Left renal cortex interstitium (tissue), 4 donors: ENCODE results near the gene ZNF829. TPM values are rescaled to one million over a fixed set of nuclear protein-coding genes. Genes with fewer than 3 reads are reported as not detected.
A peak's percentile ranks its signal among the peaks of the same experiment; 100 is the strongest.

Experiments
- DNase-seq, 4 donors: peaks; one replicate each; pipeline ENCODE4 v3.0.0-alpha.2; 2013; ENCODE audit warnings: low read depth in 4 of 4, low spot score in 2 of 4, missing footprints in 1 of 4
- polyA plus RNA-seq, 4 donors: library from polyadenylated mRNA; unstranded; fragments of 120-200 nt; gene quantifications; one replicate each; pipeline ENCODE4 v1.2.1, GENCODE V29; 2013; ENCODE audit not compliant: insufficient read length in 4 of 4

The ZNF829 gene
- 1 to 10 TPM; 6.5 to 8.2 (median 7.0) TPM for polyA plus RNA-seq

GRCh38 chr19:36915992-36916830 is at the start of gene ZNF829, which contains the start of gene ZNF568:
TSS of gene ZNF829 (minus strand) at chr19:36916291. CDS start at chr19:36915167, 1,124 bp downstream.
TSS of gene ZNF568 (plus strand) at chr19:36916332. CDS start at chr19:36922771, 6,439 bp downstream.
- DNase-seq: peak; percentile 72 to 92 (median 88)

- DNase-seq: peak in 1 of 4 donors; percentile 19
Observed at GRCh38 chr19:36963280-36963679, 47.2 kb upstream of the ZNF829 start.

- DNase-seq: no peak
Observed at GRCh38 chr19:36962346-36962745, 46.3 kb upstream of the ZNF829 start.

DNA sequence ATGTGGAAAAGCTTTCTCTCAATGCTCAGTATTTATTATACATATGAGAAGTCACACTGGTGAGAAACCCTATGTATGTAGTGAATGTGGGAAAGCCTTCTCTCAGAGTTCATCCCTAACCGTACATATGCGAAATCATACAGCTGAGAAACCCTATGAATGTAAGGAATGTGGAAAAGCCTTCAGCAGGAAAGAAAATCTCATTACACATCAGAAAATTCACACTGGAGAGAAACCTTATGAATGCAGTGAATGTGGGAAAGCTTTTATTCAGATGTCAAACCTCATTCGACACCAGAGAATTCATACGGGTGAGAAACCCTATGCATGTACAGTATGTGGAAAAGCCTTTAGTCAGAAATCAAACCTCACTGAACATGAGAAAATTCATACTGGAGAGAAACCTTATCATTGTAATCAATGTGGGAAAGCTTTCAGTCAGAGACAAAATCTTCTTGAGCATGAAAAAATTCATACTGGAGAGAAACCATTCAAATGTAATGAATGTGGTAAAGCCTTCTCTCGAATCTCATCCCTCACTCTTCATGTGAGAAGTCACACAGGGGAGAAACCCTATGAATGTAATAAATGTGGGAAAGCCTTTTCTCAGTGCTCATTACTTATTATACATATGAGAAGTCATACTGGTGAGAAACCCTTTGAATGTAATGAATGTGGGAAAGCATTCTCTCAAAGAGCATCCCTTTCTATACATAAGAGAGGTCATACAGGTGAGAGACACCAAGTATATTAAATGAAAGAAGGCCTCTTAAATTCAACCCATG is 34.4 kb upstream of the ZNF829 start:
- DNase-seq: no peak

GRCh38 chr19:36939153-36939552 is 23.1 kb upstream of the ZNF829 start:
- DNase-seq: no peak

DNA sequence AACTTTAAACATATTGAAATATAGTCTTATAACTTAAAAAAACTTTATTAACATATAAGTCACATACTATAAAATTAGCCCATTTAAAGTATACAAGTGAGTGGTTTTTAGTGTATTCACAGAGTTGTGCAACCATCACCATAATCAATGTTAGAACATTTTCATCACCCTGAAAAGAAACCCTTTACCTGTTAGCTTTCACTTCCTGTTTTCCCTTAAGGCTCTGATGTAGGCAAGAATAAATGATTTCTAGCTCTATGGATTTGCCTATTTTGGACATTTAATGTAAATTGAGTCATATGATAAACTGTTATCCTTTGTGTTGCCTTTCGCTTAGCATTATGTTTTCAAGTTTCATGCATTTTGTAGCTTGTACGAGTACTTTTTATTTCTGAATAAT is 15.6 kb upstream of the ZNF829 start:
- DNase-seq: no peak

DNA sequence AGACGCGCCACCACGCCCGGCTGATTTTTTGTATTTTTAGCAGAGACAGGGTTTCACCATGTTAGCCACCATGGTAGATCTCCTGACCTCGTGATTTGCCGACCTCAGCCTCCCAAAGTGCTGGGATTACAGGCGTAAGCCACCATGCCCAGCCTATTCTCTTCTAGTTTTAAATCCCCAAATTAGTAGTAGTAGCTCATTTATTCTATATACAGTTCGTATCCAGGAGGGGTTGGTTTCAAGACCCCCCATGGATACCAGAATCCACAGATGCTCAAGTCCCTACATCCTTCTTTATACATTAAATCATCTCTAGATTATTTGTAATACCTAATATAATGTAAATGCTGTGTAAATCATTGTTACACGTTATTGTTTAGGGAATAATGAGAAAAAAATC is 2.0 kb upstream of the ZNF829 start:
- DNase-seq: no peak

GRCh38 chr19:36916991-36917390 is 900 bp upstream of the ZNF829 start:
- peak in 1 of 4 donors; percentile 10 for DNase-seq

DNA sequence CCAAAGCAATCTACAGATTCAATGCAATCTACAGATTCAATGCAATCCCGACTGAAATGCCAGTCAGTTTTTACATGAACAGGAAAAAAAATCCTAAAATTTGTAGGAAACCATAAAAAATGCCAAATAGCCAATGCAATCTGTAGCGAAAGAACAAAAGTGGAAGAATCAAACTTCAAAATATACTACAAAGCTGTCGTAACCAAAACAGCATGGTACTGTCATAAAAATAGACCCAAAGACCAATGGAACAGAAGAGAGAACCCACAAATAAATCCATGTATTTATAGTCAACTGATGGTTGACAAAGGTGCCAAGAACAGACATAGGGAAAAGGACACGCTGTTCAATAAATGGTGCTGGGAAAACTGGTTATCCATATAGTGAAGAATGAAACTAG is 17.7 kb downstream of the ZNF829 start:
- no peak for DNase-seq

DNA sequence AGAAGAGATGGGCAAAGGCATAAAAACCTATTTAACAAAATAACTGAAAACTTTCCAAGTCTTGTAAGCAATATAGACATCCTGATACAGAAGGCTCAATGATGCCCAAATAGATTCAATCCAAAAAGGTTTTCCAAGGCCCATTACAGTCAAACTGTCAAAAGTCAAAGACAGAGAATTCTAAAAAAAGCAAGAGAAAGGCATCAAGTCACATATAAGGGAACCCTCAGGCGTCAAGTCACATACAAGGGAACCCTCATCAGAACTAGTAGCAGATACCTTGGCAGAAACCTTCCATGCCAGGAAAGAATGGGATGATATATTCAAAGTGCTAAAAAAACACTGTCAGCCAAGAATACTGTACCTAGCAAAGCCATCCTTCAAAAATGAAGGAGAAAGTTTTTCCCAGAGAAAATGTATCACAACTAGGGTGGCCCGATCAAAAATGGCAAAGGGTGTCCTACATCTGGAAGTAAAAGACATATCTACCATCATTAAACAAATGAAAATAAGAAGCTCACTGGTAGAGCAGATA is 21.2 kb downstream of the ZNF829 start:
- DNase-seq: no peak

GRCh38 chr19:36891768-36892357 is 24.2 kb downstream of the ZNF829 start:
- no peak for DNase-seq

- DNase-seq: no peak
Observed at GRCh38 chr19:36876993-36877938, 38.8 kb downstream of the ZNF829 start.

- no peak for DNase-seq
Observed at GRCh38 chr19:36851898-36852297, 64.2 kb downstream of the ZNF829 start.

DNA sequence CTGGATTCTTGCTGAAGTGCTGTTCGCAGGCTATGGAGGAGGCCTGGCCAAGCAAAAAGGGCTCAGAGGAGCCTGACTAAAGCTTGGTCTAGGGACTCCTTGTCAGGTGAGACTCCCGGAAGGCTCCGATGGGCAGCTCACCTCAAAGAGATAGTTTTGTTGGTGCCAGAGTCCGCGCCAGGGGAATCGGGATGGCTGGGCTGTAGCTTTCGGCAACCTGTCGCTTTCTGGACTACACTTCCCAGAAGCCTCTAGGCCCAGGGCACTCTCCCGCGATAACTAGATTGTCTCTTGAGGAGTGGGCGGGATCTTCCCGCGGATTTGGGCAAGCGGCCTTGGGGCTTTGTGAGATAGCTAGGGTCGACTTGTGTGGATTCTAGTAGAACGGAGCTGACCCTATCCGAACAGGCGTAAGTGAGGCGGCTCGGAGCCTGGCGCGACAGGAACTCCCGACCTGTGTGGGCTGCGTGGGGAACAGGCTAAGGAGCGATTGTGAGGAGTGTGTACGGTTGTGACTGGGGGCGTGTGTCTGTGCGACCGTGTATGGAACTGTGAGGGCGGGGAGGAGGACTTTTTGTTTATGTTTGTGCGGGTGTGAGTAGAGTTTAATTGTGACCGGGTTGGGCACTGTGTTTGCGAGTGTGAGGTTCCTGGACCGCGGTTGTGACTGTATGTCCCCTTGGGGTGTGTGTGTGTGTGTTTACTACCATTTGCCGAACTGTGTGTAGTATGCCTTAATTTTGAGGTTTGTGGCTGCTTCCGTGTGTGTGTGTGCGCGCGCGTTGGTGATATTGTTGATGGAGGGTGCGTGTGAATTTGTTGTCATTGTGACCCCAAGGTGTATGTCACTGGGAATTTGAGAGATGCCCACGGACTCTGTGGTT is 65.3 kb downstream of the ZNF829 start, which contains the start of gene ZNF345:
Gene ZNF345 (plus strand): TSS at position 318 of the 884 bp plus-strand sequence. CDS start 25,955 bp downstream, outside the sequence.
- peak; percentile 91 to 97 (median 95) for DNase-seq

DNA sequence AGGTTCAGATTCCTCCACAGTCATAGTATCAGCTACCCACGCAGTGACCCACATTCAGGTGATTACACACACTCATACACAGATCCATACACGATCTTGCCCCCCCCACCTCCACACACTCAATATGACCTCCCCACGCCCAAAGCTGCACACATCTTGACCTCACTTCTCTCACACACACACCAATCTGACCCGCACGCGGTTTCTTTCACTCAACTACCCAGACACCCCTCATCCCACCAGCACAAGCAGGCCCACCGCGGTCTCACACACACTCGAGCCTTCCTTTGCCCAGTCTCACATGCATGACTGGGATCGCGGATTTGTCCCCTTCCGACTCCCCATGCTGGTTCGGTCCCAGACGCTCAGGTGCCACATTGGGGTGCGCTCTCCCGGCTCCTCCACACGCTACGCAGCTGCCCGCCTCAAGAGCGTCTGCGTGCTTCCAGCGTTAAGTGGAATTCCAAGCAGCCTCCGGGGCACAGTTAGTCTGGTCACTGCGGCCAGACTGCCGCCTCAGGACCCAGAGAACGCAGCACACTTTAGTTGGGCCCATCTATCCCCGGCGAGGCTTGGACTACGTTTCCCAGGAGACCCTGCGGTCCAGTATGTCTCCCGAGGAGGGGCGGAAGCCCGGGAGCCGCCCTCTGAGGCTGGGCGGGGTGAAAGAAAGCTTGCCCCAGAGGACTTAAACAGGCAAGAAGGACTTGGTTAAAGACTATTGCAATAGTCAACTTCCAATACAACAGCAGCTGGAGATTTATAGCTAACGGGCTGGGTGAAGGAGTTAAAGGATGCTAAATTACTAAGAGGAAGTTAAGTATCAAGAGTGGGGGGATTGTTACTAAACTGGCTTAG is 66.2 kb downstream of the ZNF829 start:
- peak; percentile 75 to 98 (median 88) for DNase-seq

DNA sequence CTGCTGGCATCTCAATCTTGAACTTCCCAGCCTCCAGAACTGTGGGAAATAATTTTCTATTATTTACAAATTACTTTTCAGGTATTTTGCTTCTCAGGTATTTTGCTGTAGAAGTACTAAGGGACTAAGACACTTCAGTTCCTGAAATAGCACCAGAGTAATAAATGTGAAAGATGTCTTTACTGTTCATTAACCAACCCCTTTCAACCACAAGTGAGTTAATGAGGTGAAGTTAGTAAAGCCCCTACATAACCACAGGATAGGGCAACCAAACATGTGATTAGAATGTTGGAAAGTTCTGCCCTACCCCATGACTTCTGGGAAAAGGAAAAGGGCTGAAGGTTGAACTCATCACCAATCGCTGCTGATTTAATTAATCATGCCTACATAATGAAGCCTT is 68.1 kb downstream of the ZNF829 start:
- no peak for DNase-seq

- DNase-seq: no peak
Observed at GRCh38 chr19:36838784-36839324, 77.2 kb downstream of the ZNF829 start.
